GM21360 (cell line): ENCODE data around the gene NSUN4.

Source experiments
- ATAC-seq: cut with Tn5 transposase; IDR thresholded peaks from one replicate; pipeline ENCODE4 v1.9.1; 2021; ENCODE audit warnings: mild to moderate bottlenecking, moderate library complexity; ENCODE audit not compliant: unreplicated experiment

NSUN4 gene

GRCh38 chr1:46404482-46405196, 64.0 kb downstream of the NSUN4 start:
- no peak for ATAC-seq

GRCh38 chr1:46405197-46405555, 64.6 kb downstream of the NSUN4 start:
- ATAC-seq: no peak

GRCh38 chr1:46405724-46406123, 65.1 kb downstream of the NSUN4 start:
- no peak for ATAC-seq

GRCh38 chr1:46406881-46407608, 66.4 kb downstream of the NSUN4 start:
- ATAC-seq: no peak

- no peak for ATAC-seq
These were observed 67.0 kb downstream of the NSUN4 start for GRCh38 chr1:46407636-46408035.

- no peak for ATAC-seq
These were observed 67.9 kb downstream of the NSUN4 start for GRCh38 chr1:46408356-46409062.

- ATAC-seq: no peak
These were observed 68.4 kb downstream of the NSUN4 start for GRCh38 chr1:46409063-46409372.

GRCh38 chr1:46410156-46411009, 69.8 kb downstream of the NSUN4 start:
- ATAC-seq: no peak

GRCh38 chr1:46411010-46411405, 70.4 kb downstream of the NSUN4 start:
- ATAC-seq: no peak
